WERI-Rb-1 (cell line): Measurements from ENCODE around the gene AXDND1.

Source experiments
- DNase-seq: peaks from one replicate; pipeline ENCODE4 v3.0.0-alpha.2; 2020
- H3K27ac ChIP-seq: fragments of 250-450 bp; sonication (Bioruptor Pico); 2 replicates; pipeline ENCODE4 v1.5.1; 2020; ENCODE audit warnings: mild to moderate bottlenecking, moderate library complexity
- H3K27me3 ChIP-seq: fragments of 250-450 bp; sonication (Bioruptor Pico); 2 replicates; pipeline ENCODE4 v1.5.1; 2021; ENCODE audit warnings: mild to moderate bottlenecking, low read depth, moderate library complexity; ENCODE audit not compliant: insufficient read depth, severe bottlenecking
- H3K36me3 ChIP-seq: fragments of 250-450 bp; sonication (Bioruptor Pico); 2 replicates; pipeline ENCODE4 v1.5.1; 2020; ENCODE audit warnings: mild to moderate bottlenecking, moderate library complexity
- H3K4me3 ChIP-seq: 2 replicates; pipeline ENCODE4 v1.5.1; 2011; ENCODE audit warnings: low read depth, mild to moderate bottlenecking, control low read depth, low read length
- H3K9me3 ChIP-seq: fragments of 250-450 bp; sonication (Bioruptor Pico); 2 replicates; pipeline ENCODE4 v1.5.1; 2021; ENCODE audit warnings: mild to moderate bottlenecking, moderate library complexity; ENCODE audit not compliant: severe bottlenecking
- CTCF ChIP-seq: IDR thresholded peaks from 2 replicates; pipeline ENCODE4 v1.5.1; 2011; ENCODE audit warnings: low read depth, mild to moderate bottlenecking, control low read depth, inconsistent platforms, low read length

Gene AXDND1

GRCh38 chr1:179547021-179547535, 181.3 kb downstream of the AXDND1 start:
- Histone ChIP-seq H3K4me3 (no peak overlapping the region), H3K27ac (no peak overlapping the region), H3K36me3 (no peaks in the 10 kb centered on the region), H3K27me3 (peaks cover 11% of the 10 kb centered on the region), H3K9me3 (no peaks in the 10 kb centered on the region)
- no peak for TF ChIP-seq CTCF
- no peak for DNase-seq

GRCh38 chr1:179548666-179549367, 183.0 kb downstream of the AXDND1 start:
- no peaks in the 10 kb centered on the region for H3K36me3 ChIP-seq
- no peaks in the 10 kb centered on the region for H3K9me3 ChIP-seq
- H3K27ac ChIP-seq, result no peak overlapping the region

GRCh38 chr1:179549368-179549700, 183.6 kb downstream of the AXDND1 start:
- DNase-seq, result no peak
- H3K4me3 ChIP-seq, result no peak overlapping the region
- no peaks in the 10 kb centered on the region for H3K36me3 ChIP-seq
- H3K27ac ChIP-seq, result no peak overlapping the region
- no peak for TF ChIP-seq CTCF
- no peaks in the 10 kb centered on the region for H3K9me3 ChIP-seq
- H3K27me3 ChIP-seq, result peaks cover 8% of the 10 kb centered on the region

More at GRCh38 chr1:179548666-179549367, 183.0 kb downstream of the AXDND1 start:
- no peak for DNase-seq
- no peak for TF ChIP-seq CTCF
- Histone ChIP-seq H3K4me3 (no peak overlapping the region), H3K27me3 (peaks cover 8% of the 10 kb centered on the region)

- H3K36me3 ChIP-seq, result no peaks in the 10 kb centered on the region
- no peak overlapping the region for H3K4me3 ChIP-seq
- H3K9me3 ChIP-seq, result no peaks in the 10 kb centered on the region
- TF ChIP-seq CTCF, result no peak
- H3K27me3 ChIP-seq, result peaks cover 8% of the 10 kb centered on the region
- no peak for DNase-seq
- H3K27ac ChIP-seq, result no peak overlapping the region
These were observed 185.2 kb downstream of the AXDND1 start for GRCh38 chr1:179550746-179551682.

GRCh38 chr1:179554427-179554826, 188.7 kb downstream of the AXDND1 start:
- no peaks in the 10 kb centered on the region for H3K36me3 ChIP-seq
- no peak overlapping the region for H3K27ac ChIP-seq
- H3K27me3 ChIP-seq, result peaks cover 5% of the 10 kb centered on the region
- no peak for TF ChIP-seq CTCF
- no peak overlapping the region for H3K4me3 ChIP-seq
- no peak for DNase-seq
- H3K9me3 ChIP-seq, result no peaks in the 10 kb centered on the region
